A549 (cell line): ENCODE results near the gene OPCML. TPM values are rescaled to one million over a fixed set of nuclear protein-coding genes. Genes with fewer than 3 reads are reported as not detected.

Source experiments
- ATAC-seq, 2 experiments: fragments of 200-7000 bp in 1 of 2; fragments of >200 bp in 1 of 2; cut with Nextera tagmentation in 1 of 2; cut with Tn5 transposase in 1 of 2; 3 replicates each; pipeline versions ENCODE4 v1.8.0 to v1.9.1; 2018 to 2020; ENCODE audit warnings: mild to moderate bottlenecking in 1 of 2, moderate library complexity in 1 of 2
- CTCF ChIA-PET: fragments of 300-600 bp; sonication (Branson Sonifier 250); formaldehyde crosslinking; extraction: SDS; loops from one replicate; lab custom pipeline; 2021; ENCODE audit warnings: antibody characterized with exemption, inconsistent platforms; lab: Yijun Ruan, JAX
- POLR2A ChIA-PET: fragments of 350-600 bp; formaldehyde crosslinking; extraction: SDS; loops from one replicate; lab custom pipeline; 2021; ENCODE audit warnings: antibody characterized with exemption, inconsistent platforms; lab: Yijun Ruan, JAX
- DNase-seq, 2 experiments: peaks; one replicate each; pipeline versions ENCODE4 v3.0.0 to v3.0.0-alpha.2; 2011 to 2016; ENCODE audit warnings: low read depth in 1 of 2, low spot score in 1 of 2
- FAIRE-seq: peaks from 2 replicates; lab custom pipeline; 2011; peaks lifted over from hg19 to GRCh38; lab: Jason Lieb, UNC
- H3K27ac ChIP-seq, 2 experiments: fragments of >200 bp; sonication (Bioruptor Twin); formaldehyde crosslinking; 3 replicates each; pipeline ENCODE4 v1.5.1; 2016 to 2017
- H3K4me1 ChIP-seq: fragments of >200 bp; sonication (Bioruptor Twin); formaldehyde crosslinking; 3 replicates; pipeline ENCODE4 v1.6.1; 2016
- H3K4me2 ChIP-seq: fragments of >200 bp; sonication (Bioruptor Twin); formaldehyde crosslinking; 3 replicates; pipeline ENCODE4 v1.6.1; 2016
- H3K4me3 ChIP-seq: fragments of >200 bp; sonication (Bioruptor Twin); formaldehyde crosslinking; 3 replicates; pipeline ENCODE4 v1.5.1; 2016
- H3K9me3 ChIP-seq: fragments of >200 bp; sonication (Bioruptor Twin); formaldehyde crosslinking; 3 replicates; pipeline ENCODE4 v1.6.1; 2016
- BHLHE40 ChIP-seq: IDR thresholded peaks from 2 replicates; pipeline ENCODE4 v1.6.1; 2012; ENCODE audit warnings: low read depth, low read length, inconsistent platforms
- CBX8 ChIP-seq: fragments of 200-600 bp; sonication (generic); IDR thresholded peaks from 2 replicates; pipeline ENCODE4 v1.6.1; 2016
- CHD2 ChIP-seq: fragments of 150-350 bp; IDR thresholded peaks from 2 replicates; pipeline ENCODE4 v1.6.1; 2014; ENCODE audit warnings: low read length; ENCODE audit not compliant: partially characterized antibody
- CHD4 ChIP-seq: fragments of 200-600 bp; sonication (generic); IDR thresholded peaks from 2 replicates; pipeline ENCODE4 v1.6.1; 2016; ENCODE audit warnings: antibody characterized with exemption, mild to moderate bottlenecking, borderline replicate concordance
- EHF ChIP-seq: fragments of 250-450 bp; sonication (Bioruptor Pico); IDR thresholded peaks from 2 replicates; pipeline ENCODE4 v1.5.0; 2020; ENCODE audit warnings: mild to moderate bottlenecking
- FOXS1 ChIP-seq: fragments of 250-450 bp; sonication (Bioruptor Pico); IDR thresholded peaks from 2 replicates; pipeline ENCODE4 v1.5.0; 2020; ENCODE audit warnings: mild to moderate bottlenecking, moderate library complexity
- HEYL ChIP-seq: fragments of 250-450 bp; sonication (Bioruptor Pico); IDR thresholded peaks from 2 replicates; pipeline ENCODE4 v1.8.0; 2021; ENCODE audit warnings: mild to moderate bottlenecking, moderate library complexity
- HOXB5 ChIP-seq: fragments of 250-450 bp; sonication (Bioruptor Pico); IDR thresholded peaks from 2 replicates; pipeline ENCODE4 v1.5.0; 2020; ENCODE audit warnings: mild to moderate bottlenecking, moderate library complexity
- JUN ChIP-seq, 2 experiments: fragments of >200 bp; sonication (Bioruptor Twin); formaldehyde crosslinking; IDR thresholded peaks; 2 replicates in 1 of 2; 3 replicates in 1 of 2; pipeline ENCODE4 v1.6.1; 2016 to 2017
- MAFK ChIP-seq: fragments of 450-650 bp; IDR thresholded peaks from 2 replicates; pipeline ENCODE4 v1.6.1; 2014; ENCODE audit not compliant: partially characterized antibody
- MAZ ChIP-seq: fragments of 150-350 bp; IDR thresholded peaks from 2 replicates; pipeline ENCODE4 v1.6.1; 2014; ENCODE audit warnings: antibody characterized with exemption, low read depth, low read length, borderline replicate concordance
- NFE2L2 ChIP-seq: fragments of 150-350 bp; conservative IDR thresholded peaks from 2 replicates; pipeline ENCODE4 v1.6.1; 2014; ENCODE audit warnings: low read length
- RARB ChIP-seq: fragments of 250-450 bp; sonication (Bioruptor Pico); IDR thresholded peaks from 2 replicates; pipeline ENCODE4 v1.8.0; 2021; ENCODE audit warnings: mild to moderate bottlenecking, moderate library complexity
- RNF2 ChIP-seq: fragments of 200-600 bp; sonication (generic); IDR thresholded peaks from 2 replicates; pipeline ENCODE4 v1.6.1; 2016; ENCODE audit warnings: low read depth, mild to moderate bottlenecking, antibody characterized with exemption, moderate library complexity, borderline replicate concordance
- SMC3 ChIP-seq: fragments of >200 bp; sonication (Bioruptor Twin); formaldehyde crosslinking; IDR thresholded peaks from 3 replicates; pipeline ENCODE4 v1.6.1; 2018; ENCODE audit warnings: inconsistent platforms
- SREBF2 ChIP-seq: fragments of 450-650 bp; IDR thresholded peaks from 2 replicates; pipeline ENCODE4 v1.6.1; 2014; ENCODE audit warnings: mild to moderate bottlenecking, moderate library complexity
- ZC3H11A ChIP-seq: fragments of 450-650 bp; IDR thresholded peaks from 2 replicates; pipeline ENCODE4 v1.6.1; 2014; ENCODE audit warnings: antibody characterized with exemption, mild to moderate bottlenecking
- ZSCAN20 ChIP-seq: fragments of 250-450 bp; sonication (Bioruptor Pico); IDR thresholded peaks from 2 replicates; pipeline ENCODE4 v1.8.0; 2022; ENCODE audit warnings: mild to moderate bottlenecking, moderate library complexity
- WGBS: methylation state at CpG from one replicate; pipeline ENCODE4 v1.1.6; 2017; ENCODE audit errors: missing lambda C conversion rate; 5-methylcytosine and 5-hydroxymethylcytosine counted together
- polyA plus RNA-seq, 4 experiments: library from polyadenylated mRNA; depleted of rRNA in 3 of 4; stranded (reverse); fragments of >200 nt; fragmentation: RNase III in 1 of 4; extraction: RNeasy Plus Mini Kit Qiagen cat#74134 plus additional on column Dnase treatment in 1 of 4; gene quantifications; 2 replicates in 3 of 4; 3 replicates in 1 of 4; pipeline ENCODE4 v1.2.3, GENCODE V29; 2011 to 2017
- TF ChIP-seq, protein P1 (sequence below): fragments of 450-650 bp; IDR thresholded peaks from 2 replicates; pipeline ENCODE4 v1.6.1; 2014; ENCODE audit warnings: antibody characterized with exemption
- TF ChIP-seq, protein P2 (sequence below): fragments of 200-600 bp; sonication (generic); IDR thresholded peaks from 2 replicates; pipeline ENCODE4 v1.6.1; 2016; ENCODE audit warnings: antibody characterized with exemption, mild to moderate bottlenecking, moderate library complexity
- TF ChIP-seq, protein P3 (sequence below): fragments of 150-350 bp; IDR thresholded peaks from 2 replicates; pipeline ENCODE4 v1.6.1; 2014; ENCODE audit warnings: low read depth, mild to moderate bottlenecking, low read length
- TF ChIP-seq, protein P4 (sequence below): fragments of >200 bp; sonication (Bioruptor Twin); formaldehyde crosslinking; IDR thresholded peaks from 2 replicates; pipeline ENCODE4 v1.6.1; 2016
- TF ChIP-seq, protein P5 (sequence below): fragments of >200 bp; sonication (Bioruptor Twin); formaldehyde crosslinking; IDR thresholded peaks from 3 replicates; pipeline ENCODE4 v1.6.1; 2016

The OPCML gene
- polyA plus RNA-seq, 2 of the 4 experiments (the other 2 are of a cell fraction): not detected

DNA sequence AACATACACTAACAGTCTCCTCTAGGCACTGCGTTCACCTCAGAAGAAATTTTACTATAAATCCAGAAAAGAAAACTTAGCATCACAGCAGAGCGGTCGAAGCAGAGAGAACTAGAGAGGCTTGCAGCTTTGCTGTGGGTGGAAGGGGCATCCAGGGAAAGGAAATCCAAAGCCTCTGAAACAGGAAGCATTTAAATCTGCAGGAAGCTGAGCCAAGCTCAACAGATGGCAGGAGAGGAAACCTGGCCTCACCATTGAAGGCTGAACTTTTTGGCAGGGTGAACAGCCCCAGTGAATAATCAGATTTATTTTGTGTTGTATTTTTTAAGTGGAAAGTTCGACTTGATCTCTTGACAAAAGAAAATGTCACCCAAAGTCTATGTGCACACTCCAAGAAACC is 858.1 kb downstream of the OPCML start:
- Histone ChIP-seq H3K9me3 (no peaks in the 10 kb centered on the region), H3K27ac (no peak overlapping the region), H3K4me3 (no peak overlapping the region), H3K4me1 (no peaks in the 10 kb centered on the region), H3K4me2 (no peak overlapping the region)
- POLR2A ChIA-PET: no interaction called here
- 4% methylated on average over 4 of the region's 4 CpGs for WGBS
- DNase-seq: no peak
- no peak for ATAC-seq
- no peak for FAIRE-seq
- CTCF ChIA-PET: no interaction called here
- no peak for TF ChIP-seq HOXB5

DNA sequence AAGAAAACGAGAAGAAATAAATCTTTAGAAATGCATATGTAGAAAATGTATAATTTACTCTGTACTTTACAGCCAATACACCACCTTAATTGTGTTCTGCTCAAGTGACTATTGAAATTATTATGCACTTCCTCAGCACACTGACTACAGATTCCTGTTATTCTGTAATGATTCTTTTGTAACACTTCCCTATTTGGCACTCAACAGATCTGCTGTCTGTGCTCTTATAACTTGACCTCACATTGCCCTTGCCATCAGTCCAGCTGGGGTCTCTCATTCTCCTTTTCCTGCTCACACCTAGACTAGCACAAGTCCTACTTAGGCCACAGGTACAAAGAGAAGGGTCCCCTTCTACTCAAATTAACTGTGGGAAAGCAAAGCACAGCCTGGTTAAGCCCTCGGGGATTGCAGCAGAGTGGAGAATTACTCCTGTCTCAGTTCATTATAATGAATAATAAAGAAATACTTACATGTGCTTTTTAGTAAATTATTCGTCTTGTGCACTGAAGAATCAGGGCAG is 860.4 kb downstream of the OPCML start:
- 0% methylated on average over 3 of the region's 3 CpGs for WGBS
- Histone ChIP-seq H3K4me2 (no peak overlapping the region), H3K4me1 (no peaks in the 10 kb centered on the region), H3K27ac (no peak overlapping the region), H3K4me3 (no peak overlapping the region), H3K9me3 (no peaks in the 10 kb centered on the region)
- POLR2A ChIA-PET: no interaction called here
- no peak for TF ChIP-seq SREBF2
- TF ChIP-seq, protein P1, sequence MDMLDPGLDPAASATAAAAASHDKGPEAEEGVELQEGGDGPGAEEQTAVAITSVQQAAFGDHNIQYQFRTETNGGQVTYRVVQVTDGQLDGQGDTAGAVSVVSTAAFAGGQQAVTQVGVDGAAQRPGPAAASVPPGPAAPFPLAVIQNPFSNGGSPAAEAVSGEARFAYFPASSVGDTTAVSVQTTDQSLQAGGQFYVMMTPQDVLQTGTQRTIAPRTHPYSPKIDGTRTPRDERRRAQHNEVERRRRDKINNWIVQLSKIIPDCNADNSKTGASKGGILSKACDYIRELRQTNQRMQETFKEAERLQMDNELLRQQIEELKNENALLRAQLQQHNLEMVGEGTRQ: no peak
- TF ChIP-seq HEYL (CRISPR knock-in tag): no peak
- no peak for TF ChIP-seq MAZ
- no peak for TF ChIP-seq ZSCAN20 (CRISPR knock-in tag)
- TF ChIP-seq EHF (CRISPR knock-in tag): no peak
- TF ChIP-seq JUN (IDR thresholded peaks at IDR 0.05): no peak
- no peak for TF ChIP-seq RNF2
- TF ChIP-seq SMC3: no peak
- TF ChIP-seq CHD2: no peak
- DNase-seq (no peak), ATAC-seq (no peak), FAIRE-seq (no peak)
- CTCF ChIA-PET: no interaction called here

DNA sequence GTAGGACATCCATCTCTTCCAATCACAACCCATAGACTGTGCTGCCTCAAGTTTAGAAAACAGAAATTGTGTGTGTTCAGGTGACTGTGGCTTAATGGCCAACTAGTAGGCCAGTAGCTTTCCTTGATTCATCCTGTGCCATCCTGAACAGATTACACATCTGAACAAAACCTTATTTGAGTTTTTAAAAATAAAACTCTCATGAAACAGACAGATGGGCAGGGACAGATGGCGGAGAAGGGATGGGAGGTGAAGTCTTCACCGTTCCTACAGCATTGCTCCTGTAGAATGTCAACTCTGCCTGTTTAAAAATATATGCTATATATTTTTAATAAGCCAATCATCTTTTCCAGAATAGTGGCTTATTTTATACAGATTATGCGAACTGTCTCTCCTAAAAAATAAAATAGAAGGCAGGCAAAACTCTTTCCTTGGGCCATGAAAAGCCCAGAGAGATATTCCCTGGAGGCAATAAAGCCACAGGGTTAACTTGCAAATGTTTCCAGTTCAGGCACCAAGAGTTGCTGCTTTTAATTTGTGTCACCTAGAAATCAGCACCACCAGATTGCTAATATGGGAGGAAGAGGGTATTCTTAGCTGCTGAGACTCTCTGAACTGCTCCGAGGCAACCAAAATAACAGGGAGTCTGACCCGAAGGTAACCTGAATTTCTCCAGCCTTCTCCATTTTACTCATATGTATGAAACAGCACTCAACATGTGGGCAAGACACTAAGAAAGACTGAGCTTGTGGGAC is 861.2 kb downstream of the OPCML start:
- ChIA-PET POLR2A (no interaction called here), CTCF (no interaction called here)
- Histone ChIP-seq H3K27ac (no peak overlapping the region), H3K9me3 (no peaks in the 10 kb centered on the region), H3K4me1 (no peaks in the 10 kb centered on the region), H3K4me3 (no peak overlapping the region), H3K4me2 (no peak overlapping the region)
- WGBS: 0% methylated on average over 5 of the region's 5 CpGs
- FAIRE-seq: no peak
- DNase-seq: no peak
- no peak for ATAC-seq
- TF ChIP-seq BHLHE40 (no peak), CHD4 (no peak), MAFK (no peak), JUN (IDR thresholded peaks at IDR 0.05) (no peak), FOXS1 (CRISPR knock-in tag) (no peak), HOXB5 (no peak), MAZ (no peak), CHD2 (no peak), ZSCAN20 (CRISPR knock-in tag) (no peak), CBX8 (no peak), SREBF2 (no peak), RARB (CRISPR knock-in tag) (no peak), ZC3H11A (no peak), NFE2L2 (no peak)
- TF ChIP-seq, protein P2, sequence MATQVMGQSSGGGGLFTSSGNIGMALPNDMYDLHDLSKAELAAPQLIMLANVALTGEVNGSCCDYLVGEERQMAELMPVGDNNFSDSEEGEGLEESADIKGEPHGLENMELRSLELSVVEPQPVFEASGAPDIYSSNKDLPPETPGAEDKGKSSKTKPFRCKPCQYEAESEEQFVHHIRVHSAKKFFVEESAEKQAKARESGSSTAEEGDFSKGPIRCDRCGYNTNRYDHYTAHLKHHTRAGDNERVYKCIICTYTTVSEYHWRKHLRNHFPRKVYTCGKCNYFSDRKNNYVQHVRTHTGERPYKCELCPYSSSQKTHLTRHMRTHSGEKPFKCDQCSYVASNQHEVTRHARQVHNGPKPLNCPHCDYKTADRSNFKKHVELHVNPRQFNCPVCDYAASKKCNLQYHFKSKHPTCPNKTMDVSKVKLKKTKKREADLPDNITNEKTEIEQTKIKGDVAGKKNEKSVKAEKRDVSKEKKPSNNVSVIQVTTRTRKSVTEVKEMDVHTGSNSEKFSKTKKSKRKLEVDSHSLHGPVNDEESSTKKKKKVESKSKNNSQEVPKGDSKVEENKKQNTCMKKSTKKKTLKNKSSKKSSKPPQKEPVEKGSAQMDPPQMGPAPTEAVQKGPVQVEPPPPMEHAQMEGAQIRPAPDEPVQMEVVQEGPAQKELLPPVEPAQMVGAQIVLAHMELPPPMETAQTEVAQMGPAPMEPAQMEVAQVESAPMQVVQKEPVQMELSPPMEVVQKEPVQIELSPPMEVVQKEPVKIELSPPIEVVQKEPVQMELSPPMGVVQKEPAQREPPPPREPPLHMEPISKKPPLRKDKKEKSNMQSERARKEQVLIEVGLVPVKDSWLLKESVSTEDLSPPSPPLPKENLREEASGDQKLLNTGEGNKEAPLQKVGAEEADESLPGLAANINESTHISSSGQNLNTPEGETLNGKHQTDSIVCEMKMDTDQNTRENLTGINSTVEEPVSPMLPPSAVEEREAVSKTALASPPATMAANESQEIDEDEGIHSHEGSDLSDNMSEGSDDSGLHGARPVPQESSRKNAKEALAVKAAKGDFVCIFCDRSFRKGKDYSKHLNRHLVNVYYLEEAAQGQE: no peak
- TF ChIP-seq, protein P1: no peak
- TF ChIP-seq, protein P3, sequence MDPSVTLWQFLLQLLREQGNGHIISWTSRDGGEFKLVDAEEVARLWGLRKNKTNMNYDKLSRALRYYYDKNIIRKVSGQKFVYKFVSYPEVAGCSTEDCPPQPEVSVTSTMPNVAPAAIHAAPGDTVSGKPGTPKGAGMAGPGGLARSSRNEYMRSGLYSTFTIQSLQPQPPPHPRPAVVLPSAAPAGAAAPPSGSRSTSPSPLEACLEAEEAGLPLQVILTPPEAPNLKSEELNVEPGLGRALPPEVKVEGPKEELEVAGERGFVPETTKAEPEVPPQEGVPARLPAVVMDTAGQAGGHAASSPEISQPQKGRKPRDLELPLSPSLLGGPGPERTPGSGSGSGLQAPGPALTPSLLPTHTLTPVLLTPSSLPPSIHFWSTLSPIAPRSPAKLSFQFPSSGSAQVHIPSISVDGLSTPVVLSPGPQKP: no peak
- TF ChIP-seq, protein P4, sequence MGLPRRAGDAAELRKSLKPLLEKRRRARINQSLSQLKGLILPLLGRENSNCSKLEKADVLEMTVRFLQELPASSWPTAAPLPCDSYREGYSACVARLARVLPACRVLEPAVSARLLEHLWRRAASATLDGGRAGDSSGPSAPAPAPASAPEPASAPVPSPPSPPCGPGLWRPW: no peak
- TF ChIP-seq, protein P5, sequence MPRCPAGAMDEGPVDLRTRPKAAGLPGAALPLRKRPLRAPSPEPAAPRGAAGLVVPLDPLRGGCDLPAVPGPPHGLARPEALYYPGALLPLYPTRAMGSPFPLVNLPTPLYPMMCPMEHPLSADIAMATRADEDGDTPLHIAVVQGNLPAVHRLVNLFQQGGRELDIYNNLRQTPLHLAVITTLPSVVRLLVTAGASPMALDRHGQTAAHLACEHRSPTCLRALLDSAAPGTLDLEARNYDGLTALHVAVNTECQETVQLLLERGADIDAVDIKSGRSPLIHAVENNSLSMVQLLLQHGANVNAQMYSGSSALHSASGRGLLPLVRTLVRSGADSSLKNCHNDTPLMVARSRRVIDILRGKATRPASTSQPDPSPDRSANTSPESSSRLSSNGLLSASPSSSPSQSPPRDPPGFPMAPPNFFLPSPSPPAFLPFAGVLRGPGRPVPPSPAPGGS: no peak
